Osteoblast (primary cell): ENCODE results near the gene RET. TPM values are rescaled to one million over a fixed set of nuclear protein-coding genes. Genes with fewer than 3 reads are reported as not detected.

Source experiments
- DNase-seq: peaks from one replicate; pipeline ENCODE4 v3.0.0; 2011; ENCODE audit warnings: low spot score, mixed read lengths; ENCODE audit not compliant: insufficient read length; ENCODE audit errors: missing footprints
- H2AFZ ChIP-seq: 2 replicates; pipeline ENCODE4 v1.6.0; 2011; ENCODE audit warnings: mild to moderate bottlenecking, low read length
- H3K27ac ChIP-seq: 2 replicates; pipeline ENCODE4 v1.5.1; 2011; ENCODE audit warnings: mild to moderate bottlenecking, low read depth, low read length, moderate library complexity
- H3K27me3 ChIP-seq: 2 replicates; pipeline ENCODE4 v1.6.0; 2012; ENCODE audit warnings: mild to moderate bottlenecking, control low read depth, inconsistent platforms, low read length, moderate library complexity; ENCODE audit not compliant: insufficient read depth
- H3K36me3 ChIP-seq: 2 replicates; pipeline ENCODE4 v1.5.1; 2011; ENCODE audit warnings: mild to moderate bottlenecking, low read length, control low read depth, moderate library complexity; ENCODE audit not compliant: insufficient read depth
- H3K4me1 ChIP-seq: 2 replicates; pipeline ENCODE4 v1.5.1; 2011; ENCODE audit warnings: mild to moderate bottlenecking, low read length, control low read depth, moderate library complexity; ENCODE audit not compliant: insufficient read depth
- H3K4me2 ChIP-seq: 2 replicates; pipeline ENCODE4 v1.6.0; 2011; ENCODE audit warnings: mild to moderate bottlenecking, low read length; ENCODE audit not compliant: insufficient read depth
- H3K4me3 ChIP-seq: fragments of 200-600 bp; sonication (generic); 3 replicates; pipeline ENCODE4 v1.5.1; 2012; ENCODE audit warnings: mild to moderate bottlenecking, low read length, inconsistent platforms; ENCODE audit not compliant: insufficient read depth
- H3K79me2 ChIP-seq: 2 replicates; pipeline ENCODE4 v1.6.0; 2012; ENCODE audit warnings: mild to moderate bottlenecking, low read length, control low read depth, inconsistent platforms; ENCODE audit not compliant: insufficient read depth
- H3K9me3 ChIP-seq: 2 replicates; pipeline ENCODE4 v1.5.1; 2011; ENCODE audit warnings: low read depth, low read length, control low read depth
- H4K20me1 ChIP-seq: 2 replicates; pipeline ENCODE4 v1.6.0; 2012; ENCODE audit warnings: mild to moderate bottlenecking, low read length, control low read depth; ENCODE audit not compliant: insufficient read depth
- CTCF ChIP-seq: IDR thresholded peaks from 2 replicates; pipeline ENCODE4 v1.5.1; 2011; ENCODE audit warnings: mild to moderate bottlenecking, low read depth, low read length, moderate library complexity; ENCODE audit errors: extremely low read depth
- total RNA-seq: library from RNA; depleted of rRNA; stranded (reverse); fragments of >200 nt; gene quantifications from 2 replicates; pipeline ENCODE4 v1.2.3, GENCODE V29; 2012

The RET gene
- total RNA-seq, 1 donor: under 0.01 TPM

- H3K36me3 ChIP-seq: no peaks in the 10 kb centered on the region
These were observed 36.2 kb upstream of the RET start for GRCh38 chr10:43040482-43041256.

GRCh38 chr10:43041422-43042342, 35.2 kb upstream of the RET start:
- Histone ChIP-seq H3K4me3 (no peak overlapping the region), H3K27me3 (no peaks in the 10 kb centered on the region), H2AFZ (no peak overlapping the region), H3K36me3 (no peaks in the 10 kb centered on the region), H3K9me3 (no peaks in the 10 kb centered on the region), H3K27ac (no peak overlapping the region), H3K4me2 (no peak overlapping the region), H3K79me2 (no peaks in the 10 kb centered on the region), H4K20me1 (no peaks in the 10 kb centered on the region), H3K4me1 (no peaks in the 10 kb centered on the region)
- no peak for TF ChIP-seq CTCF
- DNase-seq: peak; percentile 73

More at GRCh38 chr10:43040482-43041256, 36.2 kb upstream of the RET start:
- H3K27ac ChIP-seq: no peak overlapping the region
- H4K20me1 ChIP-seq: no peaks in the 10 kb centered on the region
- H3K4me3 ChIP-seq: no peak overlapping the region
- H3K79me2 ChIP-seq: no peaks in the 10 kb centered on the region
- H3K4me1 ChIP-seq: no peaks in the 10 kb centered on the region
- peak; percentile 83 for DNase-seq
- no peak overlapping the region for H3K4me2 ChIP-seq
- TF ChIP-seq CTCF: no peak
- no peaks in the 10 kb centered on the region for H3K27me3 ChIP-seq
- H2AFZ ChIP-seq: no peak overlapping the region
- no peaks in the 10 kb centered on the region for H3K9me3 ChIP-seq

- H3K4me2 ChIP-seq: no peak overlapping the region
- no peaks in the 10 kb centered on the region for H3K36me3 ChIP-seq
- H3K27me3 ChIP-seq: no peaks in the 10 kb centered on the region
- no peaks in the 10 kb centered on the region for H3K4me1 ChIP-seq
- no peak overlapping the region for H3K4me3 ChIP-seq
- H3K27ac ChIP-seq: no peak overlapping the region
- H4K20me1 ChIP-seq: no peaks in the 10 kb centered on the region
- H3K79me2 ChIP-seq: no peaks in the 10 kb centered on the region
- TF ChIP-seq CTCF: no peak
- H3K9me3 ChIP-seq: no peaks in the 10 kb centered on the region
- no peak overlapping the region for H2AFZ ChIP-seq
- peak; percentile 76 for DNase-seq
These were observed 34.1 kb upstream of the RET start for GRCh38 chr10:43042503-43043341.
